Common myeloid progenitor, CD34-positive (primary cell): ENCODE data around the gene ZMYND12.

Experiments
- CTCF ChIA-PET: fragments of 350-600 bp; sonication (Branson Sonifier 250); formaldehyde crosslinking; loops from one replicate; lab custom pipeline; 2021; ENCODE audit warnings: antibody characterized with exemption; lab: Charles Lee
- POLR2A ChIA-PET: fragments of 350-600 bp; sonication (Branson Sonifier 250); formaldehyde crosslinking; loops from one replicate; lab custom pipeline; 2021; ENCODE audit warnings: antibody characterized with exemption; lab: Charles Lee
- DNase-seq, 3 donors: peaks; one replicate each; pipeline versions ENCODE4 v3.0.0 to v3.0.0-alpha.2; 2013
- H3K27ac ChIP-seq, 2 experiments: 1 replicate in 1 of 2; 2 replicates in 1 of 2; pipeline ENCODE4 v1.7.0; 2013; ENCODE audit warnings: inconsistent platforms in 2 of 2, low read length in 2 of 2, mild to moderate bottlenecking in 2 of 2, low read depth in 1 of 2, moderate library complexity in 1 of 2; ENCODE audit not compliant: severe bottlenecking in 2 of 2, insufficient read depth in 1 of 2, poor library complexity in 1 of 2
- H3K27me3 ChIP-seq, 5 experiments: replicated peaks in 2 of 5; 1 replicate in 3 of 5; 2 replicates in 2 of 5; pipeline versions ENCODE4 v1.6.1 to v1.7.0; 2013; ENCODE audit warnings: low read length in 4 of 5, mild to moderate bottlenecking in 2 of 5, moderate library complexity in 2 of 5, inconsistent platforms in 1 of 5; ENCODE audit not compliant: insufficient read depth in 5 of 5, control insufficient read depth in 4 of 5
- H3K36me3 ChIP-seq, 4 experiments: 1 replicate in 2 of 4; 2 replicates in 2 of 4; pipeline versions ENCODE4 v1.6.1 to v1.7.0; 2013; ENCODE audit warnings: low read length in 3 of 4, control low read depth in 1 of 4, mild to moderate bottlenecking in 1 of 4; ENCODE audit not compliant: control insufficient read depth in 4 of 4, insufficient read depth in 4 of 4
- H3K4me1 ChIP-seq, 4 experiments: 1 replicate in 3 of 4; 2 replicates in 1 of 4; pipeline versions ENCODE4 v1.6.1 to v1.7.1; 2013; ENCODE audit warnings: low read length in 3 of 4, mild to moderate bottlenecking in 3 of 4, control low read depth in 1 of 4, inconsistent platforms in 1 of 4, moderate library complexity in 1 of 4; ENCODE audit not compliant: control insufficient read depth in 4 of 4, insufficient read depth in 4 of 4; ENCODE audit errors: control extremely low read depth in 1 of 4
- H3K4me3 ChIP-seq, 7 experiments: 1 replicate in 4 of 7; 2 replicates in 3 of 7; pipeline versions ENCODE4 v1.5.1 to v1.7.0; 2013; ENCODE audit warnings: mild to moderate bottlenecking in 7 of 7, low read length in 6 of 7, moderate library complexity in 6 of 7, inconsistent platforms in 2 of 7, low read depth in 2 of 7, control low read depth in 1 of 7; ENCODE audit not compliant: insufficient read depth in 4 of 7, control insufficient read depth in 1 of 7; ENCODE audit errors: extremely low read depth in 1 of 7
- H3K9me3 ChIP-seq, 5 experiments: 1 replicate in 4 of 5; 2 replicates in 1 of 5; pipeline versions ENCODE4 v1.6.1 to v1.7.1; 2013; ENCODE audit warnings: low read length in 4 of 5, mild to moderate bottlenecking in 2 of 5, inconsistent platforms in 1 of 5, low read depth in 1 of 5, moderate library complexity in 1 of 5; ENCODE audit not compliant: control insufficient read depth in 4 of 5, insufficient read depth in 2 of 5; ENCODE audit errors: control extremely low read depth in 1 of 5
- WGBS: methylation state at CpG from one replicate; pipeline ENCODE4 v1.1.5; 2013; ENCODE audit not compliant: insufficient coverage; 5-methylcytosine and 5-hydroxymethylcytosine counted together

ZMYND12 gene

DNA sequence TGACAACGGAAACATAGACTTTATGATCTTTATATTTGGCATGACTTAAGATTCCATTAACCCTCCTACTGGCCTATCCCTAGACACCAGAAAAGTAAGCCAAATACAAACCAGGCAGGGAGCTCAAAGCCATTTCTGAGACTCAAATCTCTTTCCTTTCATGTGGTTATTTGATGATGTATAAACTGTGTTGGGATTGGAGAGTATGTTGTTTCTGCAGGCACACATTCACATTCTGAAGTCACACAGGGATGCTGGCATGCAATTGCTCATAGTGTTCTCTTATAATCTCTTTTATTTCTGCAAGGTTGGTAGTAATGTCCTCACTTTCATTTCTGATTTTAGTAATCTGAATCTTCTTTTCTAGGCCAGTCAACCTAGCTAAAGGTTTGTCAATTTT lies 5.8 kb downstream of the ZMYND12 start:
- H3K36me3 ChIP-seq = no peaks in the 10 kb centered on the region
- POLR2A ChIA-PET = no interaction called here

DNA sequence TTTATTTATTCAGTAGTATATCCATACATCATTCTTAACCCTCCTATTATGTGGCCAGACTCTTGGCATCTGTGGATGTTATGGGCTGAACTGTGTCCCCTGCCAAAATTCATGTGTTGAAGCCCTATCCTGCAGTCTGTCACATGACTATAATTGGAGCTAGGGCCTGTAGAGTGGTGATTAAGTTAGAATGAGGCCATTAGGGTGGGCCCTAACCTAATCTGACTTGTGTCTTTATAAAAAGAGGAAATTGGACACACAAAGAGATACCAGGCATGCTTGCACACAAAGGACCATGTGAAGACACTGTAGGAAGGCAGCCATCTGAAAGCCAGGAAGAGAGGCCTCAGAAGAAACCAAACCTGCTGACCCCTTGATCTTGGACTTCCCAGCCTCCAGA lies 6.6 kb downstream of the ZMYND12 start:
- H3K27ac ChIP-seq = no peak overlapping the region
- H3K4me1 ChIP-seq = no peaks in the 10 kb centered on the region
- CTCF ChIA-PET = interaction anchor here (1.1 kb wide), 1 partner anchor 32 kb away, joined by 3 read pairs; no protein-coding TSS in a partner anchor
- H3K9me3 ChIP-seq = no peaks in the 10 kb centered on the region
- peak in 1 of 3 donors; percentile 19 for DNase-seq
- H3K4me3 ChIP-seq = no peak overlapping the region
- H3K27me3 ChIP-seq = no peaks in the 10 kb centered on the region
- POLR2A ChIA-PET = no interaction called here
- H3K36me3 ChIP-seq = no peaks in the 10 kb centered on the region

More for the DNA sequence above, 5.8 kb downstream of the ZMYND12 start:
- Histone ChIP-seq H3K4me3 (no peak overlapping the region), H3K27me3 (no peaks in the 10 kb centered on the region), H3K27ac (no peak overlapping the region), H3K4me1 (peaks cover 0 to 2% (median 0%) of the 10 kb centered on the region in 4 experiments), H3K9me3 (no peaks in the 10 kb centered on the region)
- no peak for DNase-seq
- 83% methylated on average over 1 of the region's 1 CpG for WGBS
- CTCF ChIA-PET = no interaction called here

GRCh38 chr1:42442662-42443061 lies 13.2 kb downstream of the ZMYND12 start:
- CTCF ChIA-PET = no interaction called here
- H3K27me3 ChIP-seq = no peaks in the 10 kb centered on the region
- H3K27ac ChIP-seq = no peak overlapping the region
- POLR2A ChIA-PET = no interaction called here
- no peaks in the 10 kb centered on the region for H3K4me1 ChIP-seq
- no peak overlapping the region for H3K4me3 ChIP-seq
- H3K9me3 ChIP-seq = no peaks in the 10 kb centered on the region
- no peaks in the 10 kb centered on the region for H3K36me3 ChIP-seq
- no peak for DNase-seq
- 80% methylated on average over 2 of the region's 2 CpGs for WGBS

DNA sequence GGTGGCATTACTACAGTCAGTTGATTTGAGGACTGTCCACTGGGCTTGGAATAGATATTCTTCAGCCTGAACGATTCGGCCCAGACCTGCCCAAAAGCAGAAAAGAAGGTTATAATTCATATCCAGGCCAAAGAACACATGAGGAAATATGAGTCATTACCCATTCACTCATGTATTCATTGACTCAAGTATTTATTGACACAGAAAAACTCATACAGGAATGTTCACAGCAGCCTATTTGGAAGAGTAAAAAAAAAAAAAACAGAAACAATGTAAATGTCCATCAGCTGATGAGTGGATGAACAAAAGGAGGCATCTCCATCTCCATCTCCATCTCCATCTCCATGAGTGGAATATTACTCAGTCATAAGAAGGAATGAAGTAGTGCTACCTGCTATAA lies 15.9 kb downstream of the ZMYND12 start:
- Histone ChIP-seq H3K27ac (no peak overlapping the region), H3K4me3 (no peak overlapping the region), H3K4me1 (peaks cover 0 to 4% (median 1%) of the 10 kb centered on the region in 4 experiments), H3K27me3 (no peaks in the 10 kb centered on the region), H3K36me3 (no peaks in the 10 kb centered on the region), H3K9me3 (no peaks in the 10 kb centered on the region)
- POLR2A ChIA-PET = no interaction called here
- 100% methylated on average over 2 of the region's 2 CpGs for WGBS
- no peak for DNase-seq
- CTCF ChIA-PET = no interaction called here

GRCh38 chr1:42434340-42434739 lies 21.5 kb downstream of the ZMYND12 start:
- DNase-seq = no peak
- Histone ChIP-seq H3K9me3 (no peaks in the 10 kb centered on the region), H3K4me3 (no peak overlapping the region), H3K27me3 (no peaks in the 10 kb centered on the region), H3K36me3 (peaks cover 0 to 4% (median 0%) of the 10 kb centered on the region in 4 experiments), H3K27ac (no peak overlapping the region), H3K4me1 (peaks cover 0 to 15% (median 11%) of the 10 kb centered on the region in 4 experiments)
- ChIA-PET POLR2A (no interaction called here), CTCF (interaction anchor here (0.6 kb wide), 1 partner anchor 188 kb away, joined by 4 read pairs; no protein-coding TSS in a partner anchor)
- WGBS = 100% methylated on average over 2 of the region's 4 CpGs

DNA sequence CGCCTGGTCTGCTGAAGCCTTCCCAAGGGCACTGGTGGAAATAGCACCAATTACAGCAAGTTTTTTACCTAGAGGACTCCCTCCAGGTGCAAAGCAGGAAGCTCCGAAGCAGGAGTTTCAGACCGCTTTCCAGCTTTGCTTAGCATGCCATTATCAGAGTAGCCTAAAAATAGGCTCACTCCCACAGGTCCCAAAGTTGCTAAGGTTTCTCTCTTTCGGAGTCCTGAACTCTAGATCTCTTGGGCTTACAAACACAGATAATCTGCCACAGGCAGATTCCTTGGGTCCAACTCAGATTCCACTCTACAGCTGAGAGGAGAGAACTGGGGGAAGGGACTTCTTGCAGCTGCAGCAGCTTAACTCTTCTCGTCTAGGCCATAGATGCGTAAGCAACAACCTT lies 22.5 kb downstream of the ZMYND12 start:
- Histone ChIP-seq H3K4me3 (no peak overlapping the region), H3K27ac (no peak overlapping the region), H3K36me3 (peaks cover 0 to 4% (median 0%) of the 10 kb centered on the region in 4 experiments), H3K27me3 (no peaks in the 10 kb centered on the region), H3K4me1 (peaks cover 0 to 17% (median 11%) of the 10 kb centered on the region in 4 experiments), H3K9me3 (no peaks in the 10 kb centered on the region)
- POLR2A ChIA-PET = no interaction called here
- DNase-seq = no peak
- 100% methylated on average over 4 of the region's 6 CpGs for WGBS
- CTCF ChIA-PET = no interaction called here

GRCh38 chr1:42432714-42433113 lies 23.1 kb downstream of the ZMYND12 start:
- CTCF ChIA-PET = interaction anchor here (0.9 kb wide), 1 partner anchor 24 kb away, joined by 3 read pairs; the partner anchor contains the start of gene PPCS
- H3K4me3 ChIP-seq = no peak overlapping the region
- no peaks in the 10 kb centered on the region for H3K27me3 ChIP-seq
- DNase-seq = no peak
- POLR2A ChIA-PET = no interaction called here
- 98% methylated on average over 4 of the region's 4 CpGs for whole genome bisulfite sequencing
- H3K27ac ChIP-seq = no peak overlapping the region
- peaks cover 0 to 17% (median 11%) of the 10 kb centered on the region in 4 experiments for H3K4me1 ChIP-seq
- H3K36me3 ChIP-seq = peaks cover 0 to 4% (median 0%) of the 10 kb centered on the region in 4 experiments
- H3K9me3 ChIP-seq = no peaks in the 10 kb centered on the region
